SU-DHL-6 (cell line): Measurements from ENCODE around the gene USP46.

Experiments used
- EZH2phosphoT487 ChIP-seq: fragments of 200-600 bp; sonication (generic), shearing (Covaris generic); conservative IDR thresholded peaks from 2 replicates; pipeline ENCODE4 v1.6.1; 2018; ENCODE audit warnings: mild to moderate bottlenecking, antibody characterized with exemption, low read length, moderate library complexity, mixed read lengths
- TF ChIP-seq, protein P1 (sequence below): fragments of 200-600 bp; sonication (generic); IDR thresholded peaks from one replicate; pipeline ENCODE4 v1.5.1; 2017; ENCODE audit warnings: antibody characterized with exemption, mild to moderate bottlenecking, low read length, moderate library complexity; ENCODE audit not compliant: insufficient read depth, poor library complexity, severe bottlenecking

- TF ChIP-seq, protein P1, sequence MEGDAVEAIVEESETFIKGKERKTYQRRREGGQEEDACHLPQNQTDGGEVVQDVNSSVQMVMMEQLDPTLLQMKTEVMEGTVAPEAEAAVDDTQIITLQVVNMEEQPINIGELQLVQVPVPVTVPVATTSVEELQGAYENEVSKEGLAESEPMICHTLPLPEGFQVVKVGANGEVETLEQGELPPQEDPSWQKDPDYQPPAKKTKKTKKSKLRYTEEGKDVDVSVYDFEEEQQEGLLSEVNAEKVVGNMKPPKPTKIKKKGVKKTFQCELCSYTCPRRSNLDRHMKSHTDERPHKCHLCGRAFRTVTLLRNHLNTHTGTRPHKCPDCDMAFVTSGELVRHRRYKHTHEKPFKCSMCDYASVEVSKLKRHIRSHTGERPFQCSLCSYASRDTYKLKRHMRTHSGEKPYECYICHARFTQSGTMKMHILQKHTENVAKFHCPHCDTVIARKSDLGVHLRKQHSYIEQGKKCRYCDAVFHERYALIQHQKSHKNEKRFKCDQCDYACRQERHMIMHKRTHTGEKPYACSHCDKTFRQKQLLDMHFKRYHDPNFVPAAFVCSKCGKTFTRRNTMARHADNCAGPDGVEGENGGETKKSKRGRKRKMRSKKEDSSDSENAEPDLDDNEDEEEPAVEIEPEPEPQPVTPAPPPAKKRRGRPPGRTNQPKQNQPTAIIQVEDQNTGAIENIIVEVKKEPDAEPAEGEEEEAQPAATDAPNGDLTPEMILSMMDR: no peak
- no peak for TF ChIP-seq EZH2phosphoT487
Measured at GRCh38 chr4:52645300-52645699, 13.8 kb downstream of the USP46 start.
